Uterus (tissue), 4 donors: ENCODE results near the gene CIAO3. TPM values are rescaled to one million over a fixed set of nuclear protein-coding genes. Genes with fewer than 3 reads are reported as not detected.

Source experiments
- DNase-seq, 2 donors: peaks; one replicate each; pipeline ENCODE4 v3.0.0-alpha.2; 2019 to 2020
- H3K27ac ChIP-seq, 2 donors: fragments of 200-600 bp; sonication (generic); 1 replicate in 1 of 2; 2 replicates in 1 of 2; pipeline ENCODE4 v1.5.1; 2016 to 2018
- H3K27me3 ChIP-seq, 2 donors: fragments of 200-600 bp; sonication (generic); one replicate each; pipeline ENCODE4 v1.5.1; 2018 to 2019; ENCODE audit warnings: control low read depth in 1 of 2
- H3K36me3 ChIP-seq, 2 donors: fragments of 200-600 bp; sonication (generic); one replicate each; pipeline ENCODE4 v1.5.1; 2019; ENCODE audit warnings: control low read depth in 1 of 2
- H3K4me1 ChIP-seq, 2 donors: fragments of 200-600 bp; sonication (generic); one replicate each; pipeline ENCODE4 v1.5.1; 2018 to 2019; ENCODE audit warnings: control low read depth in 1 of 2
- H3K4me3 ChIP-seq, 2 donors: fragments of 200-600 bp; sonication (generic); 1 replicate in 1 of 2; 2 replicates in 1 of 2; pipeline ENCODE4 v1.5.1; 2018 to 2019; ENCODE audit warnings: mild to moderate bottlenecking in 1 of 2
- H3K9me3 ChIP-seq, 2 donors: fragments of 200-600 bp; sonication (generic); one replicate each; pipeline ENCODE4 v1.5.1; 2019; ENCODE audit warnings: control low read depth in 1 of 2
- POLR2A ChIP-seq, 2 donors: fragments of 450-650 bp; IDR thresholded peaks; one replicate each; pipeline ENCODE4 v1.6.1; 2016; ENCODE audit warnings: antibody characterized with exemption in 2 of 2, mild to moderate bottlenecking in 1 of 2, moderate library complexity in 1 of 2
- intact Hi-C: fragments of 100-400 bp; cut with DNase I; formaldehyde crosslinking; loops from one replicate; pipeline ENCODE4 v1.15.1; 2023; ENCODE audit warnings: low total_unique reads
- total RNA-seq, 4 donors: library from RNA; depleted of rRNA in 3 of 4; stranded (reverse); fragments of >200 nt in 3 of 4; gene quantifications; one replicate each; pipeline versions ENCODE4 v1.1.0 to v1.2.4, GENCODE V29; 2014 to 2023
- TF ChIP-seq, protein P1 (sequence below), 4 experiments: fragments of 200-600 bp in 2 of 4; fragments of 450-650 bp in 2 of 4; sonication (generic) in 2 of 4; IDR thresholded peaks; one replicate each; pipeline ENCODE4 v1.5.1; 2016 to 2019; ENCODE audit warnings: antibody characterized with exemption in 4 of 4, mild to moderate bottlenecking in 2 of 4, moderate library complexity in 1 of 4
- donor health status: DM: yes; HTN: yes; CAD: no.

The CIAO3 gene
- total RNA-seq, 4 donors from 2014 or later: 14.1 to 43.3 (median 25.0) TPM

DNA sequence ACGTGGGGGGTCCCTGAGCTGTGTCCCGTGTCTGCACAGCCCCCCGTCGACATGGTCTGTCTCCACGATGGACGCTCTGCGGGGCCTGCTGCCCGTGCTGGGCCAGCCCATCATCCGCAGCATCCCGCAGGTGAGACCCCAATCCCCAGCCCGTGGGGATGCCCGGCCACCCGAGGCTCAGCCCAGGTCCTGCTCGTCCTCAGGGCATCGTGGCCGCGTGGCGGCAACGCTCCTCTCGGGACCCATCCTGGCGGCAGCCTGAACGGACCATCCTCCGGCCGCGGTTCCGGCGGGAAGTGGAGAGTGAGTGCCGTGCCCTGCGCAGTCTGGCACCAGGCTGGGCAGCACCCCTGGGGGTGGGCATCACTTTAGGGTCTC lies 24.7 kb upstream of the CIAO3 start:
- no peaks in the 10 kb centered on the region for H3K9me3 ChIP-seq
- no peaks in the 10 kb centered on the region for H3K27me3 ChIP-seq
- H3K4me1 ChIP-seq: peaks cover 0 to 5% of the 10 kb centered on the region in 2 donors
- no peaks in the 10 kb centered on the region for H3K36me3 ChIP-seq
- DNase-seq: no peak
- no peak overlapping the region for H3K4me3 ChIP-seq
- H3K27ac ChIP-seq: no peak overlapping the region
- intact Hi-C loops: no loop called here
- TF ChIP-seq, protein P1, sequence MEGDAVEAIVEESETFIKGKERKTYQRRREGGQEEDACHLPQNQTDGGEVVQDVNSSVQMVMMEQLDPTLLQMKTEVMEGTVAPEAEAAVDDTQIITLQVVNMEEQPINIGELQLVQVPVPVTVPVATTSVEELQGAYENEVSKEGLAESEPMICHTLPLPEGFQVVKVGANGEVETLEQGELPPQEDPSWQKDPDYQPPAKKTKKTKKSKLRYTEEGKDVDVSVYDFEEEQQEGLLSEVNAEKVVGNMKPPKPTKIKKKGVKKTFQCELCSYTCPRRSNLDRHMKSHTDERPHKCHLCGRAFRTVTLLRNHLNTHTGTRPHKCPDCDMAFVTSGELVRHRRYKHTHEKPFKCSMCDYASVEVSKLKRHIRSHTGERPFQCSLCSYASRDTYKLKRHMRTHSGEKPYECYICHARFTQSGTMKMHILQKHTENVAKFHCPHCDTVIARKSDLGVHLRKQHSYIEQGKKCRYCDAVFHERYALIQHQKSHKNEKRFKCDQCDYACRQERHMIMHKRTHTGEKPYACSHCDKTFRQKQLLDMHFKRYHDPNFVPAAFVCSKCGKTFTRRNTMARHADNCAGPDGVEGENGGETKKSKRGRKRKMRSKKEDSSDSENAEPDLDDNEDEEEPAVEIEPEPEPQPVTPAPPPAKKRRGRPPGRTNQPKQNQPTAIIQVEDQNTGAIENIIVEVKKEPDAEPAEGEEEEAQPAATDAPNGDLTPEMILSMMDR (IDR thresholded peaks at IDR 0.05): no peak
- no peak for TF ChIP-seq POLR2A (IDR thresholded peaks at IDR 0.05)

DNA sequence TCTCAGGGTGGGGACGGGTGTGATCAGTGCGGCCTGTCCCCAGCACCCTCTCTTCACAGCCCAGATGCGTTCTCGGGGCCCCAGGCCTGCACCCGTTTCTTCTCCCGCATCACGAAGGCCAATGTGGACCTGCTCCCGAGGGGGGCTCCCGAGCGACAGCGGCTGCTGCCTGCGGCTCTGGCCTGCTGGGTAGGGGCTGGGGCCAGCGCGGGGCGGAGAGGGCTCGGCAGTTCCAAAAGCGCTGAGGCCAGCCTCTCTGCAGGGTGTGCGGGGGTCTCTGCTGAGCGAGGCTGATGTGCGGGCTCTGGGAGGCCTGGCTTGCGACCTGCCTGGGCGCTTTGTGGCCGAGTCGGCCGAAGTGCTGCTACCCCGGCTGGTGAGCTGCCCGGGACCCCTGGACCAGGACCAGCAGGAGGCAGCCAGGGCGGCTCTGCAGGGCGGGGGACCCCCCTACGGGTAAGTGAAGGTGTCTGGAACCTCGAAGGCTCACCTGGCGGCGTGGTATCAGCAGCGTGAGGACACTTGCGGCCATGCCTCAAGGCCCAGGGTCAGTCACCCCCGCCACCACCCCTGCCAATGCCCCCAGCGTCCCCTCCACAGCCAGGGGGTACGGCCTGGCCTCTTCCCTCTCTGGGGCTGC lies 24.2 kb upstream of the CIAO3 start:
- intact Hi-C loops: no loop called here

DNA sequence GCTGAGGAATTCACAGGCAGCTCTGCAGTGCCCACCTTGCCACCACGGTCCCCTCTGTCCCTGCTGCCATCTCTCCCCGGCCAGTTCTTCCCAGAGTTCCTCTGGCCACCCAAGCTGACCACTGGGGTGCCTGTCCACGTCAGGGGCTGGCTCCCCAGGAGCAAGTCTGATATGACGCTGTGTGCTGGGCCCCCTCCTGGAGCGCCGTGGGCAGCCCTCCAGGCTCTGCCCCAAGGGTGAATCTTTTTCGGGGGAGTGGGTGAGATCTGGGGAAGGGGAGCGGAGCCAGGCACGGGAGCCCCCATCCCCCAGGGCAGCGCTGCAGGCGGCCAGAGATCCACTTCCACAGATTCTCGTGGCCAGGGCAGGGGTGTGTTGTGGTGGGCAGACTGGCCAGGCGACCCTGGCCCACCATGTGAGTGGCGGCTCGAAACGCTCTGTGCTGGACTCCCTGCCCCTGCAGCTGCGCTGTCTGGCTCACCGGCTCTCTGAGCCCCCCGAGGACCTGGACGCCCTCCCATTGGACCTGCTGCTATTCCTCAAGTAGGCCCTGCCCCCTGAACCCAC lies 23.5 kb upstream of the CIAO3 start:
- H3K36me3 ChIP-seq: no peaks in the 10 kb centered on the region
- H3K4me3 ChIP-seq: no peak overlapping the region
- no peaks in the 10 kb centered on the region for H3K9me3 ChIP-seq
- H3K4me1 ChIP-seq: peaks cover 0 to 6% of the 10 kb centered on the region in 2 donors
- no peaks in the 10 kb centered on the region for H3K27me3 ChIP-seq
- DNase-seq: no peak
- H3K27ac ChIP-seq: no peak overlapping the region
- intact Hi-C loops: no loop called here
- TF ChIP-seq, protein P1 (IDR thresholded peaks at IDR 0.05): no peak
- TF ChIP-seq POLR2A (IDR thresholded peaks at IDR 0.05): no peak

More for the DNA sequence above, 24.2 kb upstream of the CIAO3 start:
- H3K27ac ChIP-seq: no peak overlapping the region
- H3K9me3 ChIP-seq: no peaks in the 10 kb centered on the region
- no peak for DNase-seq
- H3K4me1 ChIP-seq: peaks cover 0 to 6% of the 10 kb centered on the region in 2 donors
- no peaks in the 10 kb centered on the region for H3K36me3 ChIP-seq
- no peak for TF ChIP-seq POLR2A (IDR thresholded peaks at IDR 0.05)
- TF ChIP-seq, protein P1 (IDR thresholded peaks at IDR 0.05): no peak
- H3K27me3 ChIP-seq: no peaks in the 10 kb centered on the region
- H3K4me3 ChIP-seq: no peak overlapping the region

DNA sequence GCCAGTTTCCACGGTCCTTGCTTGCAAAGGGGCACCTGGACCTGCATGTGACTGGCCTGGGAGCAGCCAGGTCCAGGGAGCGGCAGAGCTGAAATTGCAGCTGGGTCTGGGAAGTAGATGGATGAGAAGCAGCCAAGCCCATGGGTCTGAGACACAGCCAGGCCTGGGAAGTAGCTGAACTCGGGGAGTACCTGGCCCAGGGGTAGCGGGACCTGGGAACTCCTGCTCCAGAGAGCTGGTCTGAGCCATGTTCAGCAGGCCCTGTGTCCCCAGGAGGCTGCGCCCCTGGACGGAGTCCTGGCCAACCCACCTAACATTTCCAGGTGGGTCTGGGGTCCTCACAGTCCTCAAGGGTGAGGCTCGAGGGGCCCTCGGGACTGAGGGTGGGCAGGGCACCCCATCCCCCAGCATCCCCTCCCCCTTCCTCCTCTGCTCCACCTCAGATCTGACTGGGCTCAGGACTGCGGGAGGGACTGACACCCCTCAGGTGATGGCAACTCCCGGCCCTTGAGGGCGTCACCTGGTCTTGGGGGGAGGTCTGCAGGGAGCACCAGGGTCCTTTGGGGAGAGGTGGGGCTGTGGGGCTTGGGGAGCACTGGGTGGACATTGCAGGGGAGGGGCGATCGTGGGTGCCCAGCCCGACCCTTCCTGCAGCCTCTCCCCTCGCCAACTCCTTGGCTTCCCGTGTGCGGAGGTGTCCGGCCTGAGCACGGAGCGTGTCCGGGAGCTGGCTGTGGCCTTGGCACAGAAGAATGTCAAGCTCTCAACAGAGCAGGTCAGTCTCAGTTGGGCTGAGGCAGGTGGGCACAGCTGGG lies 22.8 kb upstream of the CIAO3 start:
- Histone ChIP-seq H3K27ac (no peak overlapping the region), H3K4me1 (peaks cover 0 to 6% of the 10 kb centered on the region in 2 donors), H3K9me3 (no peaks in the 10 kb centered on the region), H3K4me3 (no peak overlapping the region), H3K36me3 (no peaks in the 10 kb centered on the region), H3K27me3 (no peaks in the 10 kb centered on the region)
- TF ChIP-seq POLR2A (IDR thresholded peaks at IDR 0.05): no peak
- TF ChIP-seq, protein P1 (IDR thresholded peaks at IDR 0.05): no peak
- intact Hi-C loops: no loop called here
- DNase-seq: no peak
